Suppressor macrophage treated with lipopolysaccharide for 4 hours (primary cell): Measurements from ENCODE around the gene ACTBL2.
A peak's percentile ranks its signal among the peaks of the same experiment; 100 is the strongest.
"Not testable (repeated sequence)": the region's sequence is repeated elsewhere in the genome, so short reads cannot be mapped to it uniquely, and the experiment has no call there.

Experiments
- DNase-seq: peaks from one replicate; pipeline ENCODE4 v3.0.0-alpha.2; 2020

ACTBL2 gene

DNA sequence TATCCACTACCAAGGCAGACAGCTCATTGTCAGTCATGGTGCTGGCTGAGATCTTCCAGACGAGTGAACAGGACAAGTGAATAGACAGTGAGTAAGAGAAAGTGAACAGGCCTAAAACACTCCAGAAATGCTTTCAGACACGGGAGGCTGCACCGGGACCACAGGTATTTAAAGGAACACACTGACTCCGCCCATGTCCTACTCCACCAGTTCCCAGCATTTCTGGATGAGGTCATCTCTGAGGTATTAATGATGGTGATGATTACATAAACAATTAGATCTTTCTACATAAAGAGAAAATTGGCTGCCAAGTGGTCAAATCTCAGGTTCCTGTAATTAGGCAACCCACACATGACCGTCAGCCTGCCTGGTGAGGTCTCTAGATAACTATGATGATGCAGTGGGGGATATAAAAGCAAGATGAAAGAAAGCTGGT is at the start of gene ACTBL2:
ACTBL2 (minus strand) TSS at position 141 of the 436 bp plus-strand sequence; CDS start at position 37, 104 bp downstream.
- no peak for DNase-seq

DNA sequence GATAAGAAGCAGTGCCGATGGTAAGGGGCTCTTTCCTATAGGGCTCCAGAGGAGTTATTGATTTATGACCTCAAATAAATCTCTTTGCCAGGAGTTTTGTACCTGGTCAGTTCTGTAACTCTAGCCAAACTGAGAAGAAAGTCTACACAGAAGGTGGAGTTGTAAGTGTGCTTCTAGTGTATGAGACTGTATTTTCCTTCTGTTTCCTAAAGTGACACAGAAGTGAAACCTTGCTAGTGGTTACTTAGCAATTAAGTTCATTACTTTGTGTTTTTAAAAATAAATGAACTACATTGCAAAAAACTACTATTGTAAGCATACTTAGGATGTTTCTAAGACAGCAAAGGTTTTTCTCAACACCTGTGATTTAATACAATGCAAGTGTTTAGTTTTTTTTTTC is 48.7 kb upstream of the ACTBL2 start:
- DNase-seq = no peak

DNA sequence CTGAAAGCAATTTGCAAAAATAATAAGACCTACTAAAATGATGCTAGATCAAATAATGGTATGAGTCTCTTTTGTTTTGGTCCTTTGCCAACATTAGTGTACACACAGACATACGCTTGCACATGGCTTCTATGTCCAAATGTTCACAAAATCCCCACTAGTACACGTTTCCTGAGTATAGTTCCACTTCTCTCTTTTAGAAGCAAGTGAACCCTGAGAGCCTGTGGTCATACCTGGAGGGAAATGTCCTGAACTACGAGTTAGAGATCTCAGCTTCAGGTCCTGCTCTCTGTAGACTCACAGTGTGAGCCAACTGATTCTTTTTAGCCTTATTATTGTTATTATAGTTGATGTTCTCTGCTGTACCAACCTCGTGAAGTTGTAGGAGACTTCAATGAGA is 47.3 kb upstream of the ACTBL2 start:
- DNase-seq = no peak

DNA sequence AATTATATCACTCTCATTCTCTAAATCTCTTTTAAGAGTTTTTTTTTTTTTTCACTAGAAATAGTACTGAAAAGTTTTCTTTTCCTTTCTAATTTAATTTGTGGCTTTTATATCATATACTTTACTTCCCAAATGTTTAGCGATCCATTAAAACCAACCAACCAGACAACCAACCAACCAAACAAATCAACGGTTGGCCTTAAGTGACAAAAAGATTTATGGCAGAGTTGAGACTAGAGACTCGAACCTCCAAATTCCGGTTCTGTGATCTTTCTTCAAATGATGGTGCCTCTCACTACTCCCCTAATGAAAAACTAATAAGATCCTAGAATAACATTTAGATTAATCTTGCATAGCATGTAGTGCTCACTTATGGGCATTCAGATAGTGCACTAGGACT is 45.3 kb upstream of the ACTBL2 start:
- DNase-seq = no peak

DNA sequence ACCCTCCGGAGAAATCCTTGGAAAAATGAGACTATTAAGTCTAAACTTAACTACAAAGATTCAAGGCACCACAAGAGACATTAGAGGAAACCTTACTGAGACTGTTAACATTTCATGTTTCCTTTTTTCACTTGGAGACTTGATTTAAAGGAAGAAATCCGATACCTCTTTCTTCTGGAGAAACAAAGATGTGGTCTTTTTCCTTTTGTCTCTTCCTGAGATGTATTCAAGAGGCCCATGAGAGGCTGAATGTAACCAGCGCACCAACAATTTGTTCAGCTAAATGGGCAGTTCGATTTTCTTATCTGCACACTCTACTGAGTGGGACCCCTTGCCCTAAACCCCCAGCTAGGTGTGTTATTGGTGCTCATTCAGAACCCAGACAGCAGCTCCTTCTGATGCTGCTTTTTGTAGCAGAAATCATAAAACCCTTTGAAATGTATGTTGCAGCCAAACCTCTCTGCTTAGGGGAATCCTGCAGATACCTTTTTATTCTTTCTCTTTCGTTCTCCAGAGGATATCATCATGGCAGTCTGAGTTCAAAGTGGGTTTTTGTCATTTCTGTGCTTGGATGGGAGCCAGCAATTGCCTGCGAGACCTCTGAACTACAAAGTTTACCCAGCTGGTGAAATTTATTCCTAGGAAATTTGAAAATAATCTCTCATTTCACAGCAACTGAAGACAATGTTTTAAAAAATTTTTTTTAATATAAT is 41.9 kb upstream of the ACTBL2 start:
- no peak for DNase-seq

DNA sequence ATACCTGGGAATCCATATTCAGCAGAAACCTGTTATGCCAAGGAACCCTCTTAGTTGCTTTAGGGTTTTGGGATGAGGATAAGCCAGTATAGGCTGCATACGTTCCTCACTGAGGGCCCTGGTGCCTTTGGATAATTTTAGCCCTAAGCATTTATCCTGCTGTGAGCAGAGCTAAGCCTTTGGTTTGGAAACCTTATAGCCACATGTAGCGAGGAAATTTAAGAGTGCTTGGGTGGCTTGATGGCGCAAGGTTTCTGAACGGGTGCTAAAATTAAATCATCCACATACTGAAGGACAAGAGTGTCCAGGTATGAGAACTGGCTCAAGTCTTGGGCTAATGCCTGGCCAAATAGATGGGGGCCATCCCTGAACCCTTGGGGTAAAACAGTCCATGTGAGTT is 39.9 kb upstream of the ACTBL2 start:
- DNase-seq = not testable (repeated sequence)

DNA sequence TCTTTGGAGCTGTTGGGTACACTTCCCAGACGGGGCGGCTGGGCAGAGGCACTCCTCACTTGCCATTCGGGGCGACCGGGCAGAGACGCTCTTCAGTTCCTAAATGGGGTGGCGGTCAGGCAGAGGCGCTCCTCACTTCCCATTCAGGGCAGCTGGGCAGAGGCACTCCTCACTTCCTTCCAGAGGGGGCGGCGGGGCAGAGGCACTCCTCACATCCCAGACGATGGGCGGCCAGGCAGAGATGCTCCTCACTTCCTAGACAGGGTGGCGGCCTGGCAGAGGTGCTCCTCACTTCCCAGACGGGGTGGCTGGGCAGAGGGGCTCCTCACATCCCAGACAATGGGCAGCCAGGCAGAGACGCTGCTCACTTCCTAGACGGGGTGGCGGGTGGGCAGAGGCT is 35.8 kb upstream of the ACTBL2 start:
- not testable (repeated sequence) for DNase-seq

DNA sequence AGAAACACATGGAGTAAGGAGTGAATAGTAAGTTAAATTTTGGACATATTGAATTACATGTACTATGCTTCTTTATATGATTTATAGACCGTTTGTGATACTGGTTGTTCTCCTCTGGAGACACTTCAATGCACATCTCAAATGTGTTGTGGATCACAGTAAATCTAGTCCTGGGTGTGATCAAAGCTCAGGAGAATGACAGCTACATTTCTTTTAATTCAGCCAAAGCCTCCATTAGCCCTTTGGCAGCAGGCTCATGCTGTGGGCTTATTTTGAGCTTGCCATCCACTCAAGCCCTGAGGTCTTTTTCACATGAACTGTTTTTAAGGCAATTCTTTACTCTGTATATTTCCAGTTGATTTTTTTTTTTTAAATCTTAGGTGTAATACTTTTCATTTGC is 34.6 kb upstream of the ACTBL2 start:
- no peak for DNase-seq

DNA sequence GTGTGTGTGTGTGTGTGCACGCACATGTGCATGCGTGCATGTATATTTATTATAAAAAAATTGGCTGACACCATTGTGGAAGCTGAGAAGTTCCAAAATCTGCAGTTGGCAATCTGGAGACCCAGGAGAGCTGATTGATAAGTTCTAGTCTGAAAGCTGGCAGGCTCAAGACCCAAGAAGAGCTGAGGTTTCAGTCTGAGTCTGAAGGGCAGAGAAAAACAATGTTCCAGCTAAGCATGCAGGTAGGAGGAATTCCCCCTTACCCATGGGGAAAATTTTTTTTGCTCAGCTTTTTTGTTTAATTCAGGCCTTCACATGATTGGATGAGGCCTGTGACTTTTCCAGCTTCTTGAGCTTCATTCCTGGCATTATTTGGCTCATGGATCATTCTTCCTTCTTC is 31.2 kb upstream of the ACTBL2 start:
- DNase-seq = no peak

DNA sequence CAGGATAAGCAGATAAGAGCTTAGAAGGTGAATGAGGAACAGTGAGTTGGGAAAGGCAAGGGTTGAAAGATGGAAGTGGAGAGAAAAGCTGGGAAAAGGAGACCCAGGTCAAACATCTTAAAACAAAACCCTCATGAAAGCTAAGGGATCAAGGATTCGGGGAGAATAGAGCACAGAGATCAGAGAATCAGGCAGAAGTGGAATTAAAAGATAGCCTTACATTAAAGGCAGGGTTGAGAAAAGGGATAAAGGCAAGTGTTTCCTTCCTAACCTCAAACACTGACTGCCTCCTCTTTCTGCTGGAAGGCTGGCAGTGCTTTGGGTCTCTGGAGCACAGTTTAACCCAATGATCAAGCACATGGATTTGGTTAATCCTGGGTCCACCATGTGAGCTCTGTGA is 28.7 kb upstream of the ACTBL2 start:
- no peak for DNase-seq

DNA sequence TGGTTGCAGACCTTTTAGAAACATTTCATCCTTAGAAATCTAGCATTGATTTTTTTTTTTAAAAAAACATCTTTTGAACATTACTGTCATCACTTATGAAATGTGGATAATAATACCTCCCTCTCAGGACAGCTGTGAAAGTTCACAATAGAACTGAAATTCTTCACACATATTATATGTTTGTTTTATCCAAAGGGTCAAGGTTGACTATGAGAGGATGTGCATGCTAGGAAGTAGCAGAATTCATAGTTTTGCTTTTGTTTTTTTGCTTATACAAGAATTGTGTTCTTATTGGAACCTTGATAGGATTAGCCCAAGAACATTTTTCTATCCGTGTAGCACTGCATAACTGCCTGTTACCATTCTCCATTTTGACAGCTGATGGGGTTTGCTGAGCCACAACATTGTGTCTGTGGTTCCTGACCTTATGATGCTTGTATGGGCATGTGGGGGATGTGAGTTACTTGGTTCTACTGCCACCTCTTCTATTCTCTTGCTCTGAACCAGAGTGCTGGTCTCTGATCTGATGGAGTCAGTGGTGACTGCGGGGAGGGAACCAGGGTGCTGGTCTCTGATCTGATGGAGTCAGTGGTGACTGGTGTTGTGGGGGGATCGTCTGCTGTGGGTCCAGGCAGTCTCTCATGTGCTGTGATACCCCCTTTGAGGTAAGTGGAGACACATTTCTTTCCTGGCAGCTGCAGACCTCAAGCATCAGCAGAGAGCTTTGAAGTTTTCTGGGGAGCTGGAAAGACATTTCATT is 27.1 kb upstream of the ACTBL2 start:
- no peak for DNase-seq

DNA sequence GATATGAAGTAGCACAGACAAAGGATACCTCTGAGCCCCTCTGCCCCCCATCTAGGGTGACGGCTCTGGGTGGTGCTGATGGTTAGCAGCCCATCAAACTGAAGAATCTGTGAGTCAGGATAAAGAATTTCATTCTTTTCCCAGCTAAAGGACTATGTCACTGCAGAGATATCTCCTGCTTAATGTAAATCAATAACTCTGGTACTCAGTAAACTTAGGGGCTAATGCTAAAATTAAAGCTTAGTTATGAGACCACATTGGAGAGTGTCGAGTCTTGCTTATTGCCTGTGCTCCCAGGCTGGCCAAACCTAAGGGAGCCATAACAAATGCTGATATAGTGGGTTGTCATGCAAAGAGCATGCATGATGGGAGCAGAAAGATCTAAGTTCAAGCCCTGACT is 25.6 kb upstream of the ACTBL2 start:
- no peak for DNase-seq

DNA sequence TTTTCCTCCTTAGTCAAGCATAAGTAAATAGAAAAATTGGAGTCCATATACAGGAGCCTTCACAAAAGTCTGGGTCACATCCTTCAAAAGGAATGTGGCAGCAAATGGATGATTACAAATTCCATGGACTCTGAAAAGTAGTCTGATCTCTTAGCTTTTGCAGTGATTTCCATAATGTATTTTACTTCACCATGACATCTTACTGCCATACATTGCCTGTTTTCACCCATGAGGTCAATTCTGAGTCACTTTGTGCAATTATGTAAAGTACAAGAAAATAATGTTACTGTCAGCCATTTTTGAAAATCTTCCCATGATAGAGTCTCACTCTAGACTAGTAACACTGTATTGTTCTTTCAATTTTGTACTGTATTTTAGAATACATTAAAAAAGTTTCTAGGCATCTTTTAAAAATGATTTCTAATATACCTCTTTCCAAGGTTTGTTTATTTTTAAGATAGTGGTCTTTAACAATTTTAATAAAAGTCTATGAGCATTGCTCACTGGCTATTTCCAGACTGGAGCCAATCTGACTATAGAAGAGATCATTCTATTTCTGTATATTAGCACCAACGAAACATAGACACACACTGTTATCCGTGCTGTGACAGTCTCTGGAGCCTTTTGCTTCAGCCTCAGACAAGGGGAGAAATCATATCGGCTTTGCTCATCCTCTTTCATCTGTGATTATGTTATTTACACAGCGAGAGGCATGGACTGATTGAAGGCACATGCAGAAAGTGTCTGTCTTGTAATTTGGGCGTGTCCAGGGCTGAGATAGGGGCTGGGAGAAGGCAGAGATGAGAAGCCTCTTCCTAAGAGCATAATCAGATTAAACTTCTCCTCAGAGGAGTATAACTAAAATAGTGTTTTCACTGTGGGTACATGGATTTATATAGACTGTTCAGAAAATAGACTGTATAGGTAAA is 22.9 kb upstream of the ACTBL2 start:
- no peak for DNase-seq

DNA sequence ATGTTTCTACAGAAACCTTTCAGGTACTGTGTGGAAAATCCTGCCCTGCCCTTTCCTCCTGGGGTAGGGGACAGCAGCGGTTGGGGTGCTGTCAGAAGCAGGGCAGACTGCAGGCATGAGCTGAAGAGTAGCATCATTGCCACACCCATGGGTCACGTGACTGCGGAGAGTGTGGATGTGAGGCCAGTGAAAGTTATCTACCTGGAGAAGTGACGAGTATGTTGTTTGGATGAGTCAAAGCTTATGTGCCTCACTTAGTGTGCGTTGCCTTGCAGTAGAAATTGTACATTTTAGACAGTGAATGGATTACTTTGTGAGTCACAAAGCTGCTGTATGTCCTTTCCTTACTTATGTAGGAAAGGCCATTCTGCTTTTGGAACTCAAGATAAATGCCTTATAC is 21.7 kb upstream of the ACTBL2 start:
- DNase-seq = no peak

DNA sequence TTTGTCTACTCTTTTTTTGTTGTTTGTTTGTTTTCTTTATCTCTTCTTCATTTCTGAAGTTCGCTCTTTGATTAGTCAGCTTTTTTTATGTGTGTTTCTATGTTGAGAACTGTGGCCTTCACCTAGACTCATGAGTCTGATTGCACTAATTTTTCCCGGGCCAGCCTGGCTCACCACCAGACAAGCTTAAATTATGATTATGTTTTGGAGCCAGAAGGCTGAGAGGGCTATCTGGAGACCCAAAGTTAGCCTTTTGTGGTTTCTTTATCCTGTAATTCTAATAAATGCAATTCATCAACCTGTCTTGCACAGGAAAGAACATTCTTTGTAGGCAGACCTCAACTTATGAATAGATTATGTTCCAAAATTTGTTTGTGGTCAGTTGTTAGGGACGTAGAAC is 20.8 kb upstream of the ACTBL2 start:
- DNase-seq = no peak

DNA sequence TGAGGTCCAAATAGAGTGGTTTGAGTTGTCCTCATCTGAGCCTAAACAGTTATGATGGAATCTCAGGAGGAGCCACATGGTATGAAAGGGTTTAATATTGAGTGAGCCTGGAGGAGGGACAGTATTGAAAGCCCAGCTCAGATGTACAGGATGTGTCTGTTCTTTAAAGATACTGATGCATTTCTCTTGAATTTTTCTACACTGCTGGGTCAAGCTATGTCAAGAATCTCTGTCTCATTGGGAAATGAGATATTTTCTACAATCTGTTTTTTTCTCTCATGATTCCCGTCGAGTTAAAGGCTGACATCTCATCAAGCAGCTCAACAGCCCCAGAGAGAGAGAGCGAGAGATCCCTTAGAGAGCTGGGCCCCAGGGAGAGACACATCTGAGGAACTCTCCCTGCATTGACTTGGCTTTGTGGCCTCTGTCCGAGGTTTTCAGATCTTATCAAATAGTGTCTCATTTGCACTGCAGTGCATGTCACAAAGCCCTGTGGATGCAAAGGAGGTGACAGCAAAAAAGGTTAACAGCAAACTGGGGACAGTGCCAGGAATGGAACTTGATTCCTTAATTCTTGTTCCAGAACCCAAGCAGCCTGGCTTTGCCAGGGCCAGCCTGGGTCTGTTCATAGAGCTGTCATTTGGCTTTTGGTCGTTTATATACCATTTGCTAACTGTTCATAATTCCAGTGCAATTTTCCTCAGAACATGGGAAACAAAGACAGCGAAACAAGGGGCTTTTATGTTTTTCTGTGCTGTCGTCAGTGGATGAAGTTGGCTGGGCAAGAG is 19.0 kb upstream of the ACTBL2 start:
- no peak for DNase-seq

DNA sequence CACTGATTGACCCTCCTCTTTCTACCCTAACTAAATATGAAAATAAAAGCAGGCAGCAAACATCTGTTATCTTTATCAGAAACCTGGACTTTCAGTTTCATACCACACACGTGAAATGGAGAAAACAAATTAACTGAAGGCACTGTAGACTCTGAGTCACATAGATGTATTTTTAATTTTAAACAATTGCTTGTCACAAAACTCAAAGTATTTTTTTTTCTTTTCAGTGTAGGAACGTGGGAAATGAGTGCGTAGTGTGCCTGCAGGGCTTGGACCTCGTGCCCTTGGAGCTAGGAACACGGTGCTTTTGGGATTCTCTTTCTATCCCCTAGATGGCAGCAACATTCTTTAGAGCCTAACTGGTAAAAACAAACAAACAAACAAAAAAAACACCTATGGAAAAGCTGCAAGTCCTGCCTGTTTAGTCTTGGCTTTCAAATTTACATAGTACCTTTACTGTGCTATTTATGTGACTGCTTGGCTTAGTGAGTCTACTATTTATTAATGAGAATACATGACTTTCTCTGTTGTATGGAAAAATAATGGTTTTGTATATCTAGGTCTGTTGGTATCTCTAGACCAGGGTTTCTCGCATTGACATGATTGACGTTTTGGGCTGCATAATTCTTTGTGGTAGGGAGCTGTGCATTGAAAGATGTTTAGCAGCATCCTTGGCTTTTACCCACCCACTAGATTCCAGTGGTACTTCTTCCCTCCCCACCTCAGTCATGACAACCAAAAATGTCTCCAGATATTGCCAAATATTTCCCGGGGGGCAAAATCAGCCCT is 16.8 kb upstream of the ACTBL2 start:
- peak; percentile 38 for DNase-seq

DNA sequence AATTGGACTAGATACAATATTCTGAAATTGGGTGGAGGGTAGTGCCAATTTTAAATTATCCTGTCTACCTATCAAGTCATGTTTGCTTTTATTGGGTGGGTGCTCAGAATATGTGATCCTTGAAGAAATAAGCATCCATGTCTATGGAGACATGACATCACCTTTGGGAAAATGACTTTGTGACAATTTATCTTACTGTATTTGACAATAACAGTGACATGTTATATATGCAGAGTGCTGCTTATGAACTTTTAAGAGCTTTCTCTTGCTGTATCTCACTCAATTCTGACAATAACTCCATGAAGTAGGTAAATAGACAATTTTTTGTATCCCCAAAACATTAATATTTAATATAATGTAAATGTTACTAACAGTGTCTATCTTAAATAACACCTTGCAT is 15.1 kb upstream of the ACTBL2 start:
- no peak for DNase-seq

DNA sequence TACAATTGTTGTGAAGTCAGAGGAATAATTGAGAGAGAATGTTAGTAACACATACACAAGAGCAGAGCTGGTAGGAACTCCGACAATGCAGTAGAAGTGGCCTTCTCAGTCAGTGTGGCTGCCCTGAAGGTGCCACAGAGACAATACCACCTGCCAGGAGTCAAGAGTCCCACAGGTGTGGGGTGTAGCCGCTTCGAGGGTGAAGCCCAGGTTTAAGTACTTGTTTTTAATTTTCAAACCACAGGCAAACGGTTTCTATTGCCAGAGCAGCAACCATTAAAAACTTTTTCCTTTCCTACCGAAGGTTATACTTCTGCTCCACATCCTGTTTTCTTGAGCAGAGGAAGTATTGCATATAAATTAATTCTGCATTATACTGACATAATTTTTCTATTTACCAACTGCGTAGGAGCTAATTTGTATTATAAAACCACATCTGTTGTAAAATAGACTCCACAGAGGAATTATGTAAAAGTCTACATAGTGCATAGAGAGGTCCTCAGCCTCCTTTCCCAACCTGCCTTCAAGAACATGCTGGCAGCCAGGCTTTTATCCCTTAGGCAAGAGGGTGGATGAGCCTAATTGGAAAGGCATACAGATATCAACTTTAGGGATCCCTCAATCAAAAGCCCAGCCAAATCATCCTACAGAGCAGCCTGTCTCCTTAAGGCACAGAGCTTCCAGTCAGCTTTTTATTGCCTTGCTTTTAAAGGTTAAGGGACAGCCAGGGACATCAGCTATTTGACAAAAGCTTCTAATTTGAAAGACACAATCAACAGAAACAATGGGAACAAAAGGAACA is 12.9 kb upstream of the ACTBL2 start:
- no peak for DNase-seq
